ENCODE measurements around the gene PSMD1. TPM values are rescaled to one million over a fixed set of nuclear protein-coding genes. Genes with fewer than 3 reads are reported as not detected.
"Not testable (repeated sequence)": the region's sequence is repeated elsewhere in the genome, so short reads cannot be mapped to it uniquely, and the experiment has no call there.

PSMD1 gene
- total RNA-seq, 1 experiment from 2014 or later, result 92.1 TPM

- Histone ChIP-seq H3K27ac (ENCODE audit: low read length) (no peak overlapping the region), H3K4me3 (ENCODE audit: low read length) (no peak overlapping the region), H3K36me3 (ENCODE audit: insufficient read depth, low read length) (no peaks in the 10 kb centered on the region), H3K4me1 (ENCODE audit: low read length) (peaks cover 22% of the 10 kb centered on the region), H3K27me3 (ENCODE audit: low read length) (no peaks in the 10 kb centered on the region), H3K4me2 (ENCODE audit: low read depth, low read length, poor library complexity, severe bottlenecking) (no peak overlapping the region), H3K9ac (ENCODE audit: low read length) (no peak overlapping the region), H3K9me3 (ENCODE audit: low read length) (no peaks in the 10 kb centered on the region), H4K20me1 (ENCODE audit: insufficient read depth, low read depth, low read length) (no peaks in the 10 kb centered on the region), H3K9me2 (replicated peaks; ENCODE audit: insufficient read depth, low read length) (no peaks in the 10 kb centered on the region), H3K79me2 (ENCODE audit: low read length) (peaks cover 77% of the 10 kb centered on the region), H2AFZ (ENCODE audit: low read length) (no peak overlapping the region)
- no peak for DNase-seq
These were observed 75.5 kb downstream of the PSMD1 start for GRCh38 chr2:231132129-231132528.

DNA sequence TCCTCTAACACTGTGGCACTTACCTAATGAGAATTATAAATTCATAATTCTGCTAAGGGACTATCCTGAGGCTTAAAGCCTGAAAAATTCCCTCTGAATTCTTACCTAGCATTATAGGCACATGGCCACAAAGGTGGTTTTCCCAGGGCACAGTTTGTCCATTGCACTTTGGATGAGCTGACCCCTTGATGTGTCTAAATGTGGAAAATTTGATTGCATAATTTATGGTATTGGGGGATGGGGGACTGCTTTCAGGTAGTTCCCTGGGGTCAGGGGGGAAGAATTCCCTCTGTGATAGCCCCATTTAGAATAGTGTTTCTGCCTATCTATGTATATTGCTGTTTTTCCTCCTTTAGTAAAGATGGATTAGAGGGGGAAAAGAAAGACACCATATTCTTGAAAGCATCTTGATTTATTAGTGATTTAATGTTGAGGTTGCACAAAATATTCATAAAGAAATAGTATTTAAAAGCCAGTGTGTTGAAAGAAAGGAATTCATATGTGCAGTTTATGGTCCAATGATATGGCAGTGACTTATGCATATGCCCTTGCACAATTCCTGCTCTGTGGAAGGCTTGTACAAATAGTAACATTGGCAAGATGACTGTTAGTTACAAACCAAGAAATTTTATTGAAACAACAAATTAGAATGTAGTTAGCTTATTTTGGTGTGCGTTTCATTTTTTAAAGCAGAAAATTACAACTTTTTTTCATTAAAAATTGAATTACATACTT is 76.9 kb downstream of the PSMD1 start:
- H3K4me1 ChIP-seq (ENCODE audit: low read length), result peaks cover 22% of the 10 kb centered on the region
- no peaks in the 10 kb centered on the region for H3K9me2 ChIP-seq (replicated peaks; ENCODE audit: insufficient read depth, low read length)
- H4K20me1 ChIP-seq (ENCODE audit: insufficient read depth, low read depth, low read length), result no peaks in the 10 kb centered on the region
- no peak overlapping the region for H3K27ac ChIP-seq (ENCODE audit: low read length)
- H3K27me3 ChIP-seq (ENCODE audit: low read length), result no peaks in the 10 kb centered on the region
- no peak overlapping the region for H2AFZ ChIP-seq (ENCODE audit: low read length)
- no peaks in the 10 kb centered on the region for H3K9me3 ChIP-seq (ENCODE audit: low read length)
- no peak overlapping the region for H3K4me2 ChIP-seq (ENCODE audit: low read depth, low read length, poor library complexity, severe bottlenecking)
- H3K36me3 ChIP-seq (ENCODE audit: insufficient read depth, low read length), result peaks cover 1% of the 10 kb centered on the region; the same call in 1 of the 2 replicates
- DNase-seq, result no peak
- no peak overlapping the region for H3K9ac ChIP-seq (ENCODE audit: low read length)
- H3K4me3 ChIP-seq (ENCODE audit: low read length), result no peak overlapping the region
- peaks cover 82% of the 10 kb centered on the region for H3K79me2 ChIP-seq (ENCODE audit: low read length)

DNA sequence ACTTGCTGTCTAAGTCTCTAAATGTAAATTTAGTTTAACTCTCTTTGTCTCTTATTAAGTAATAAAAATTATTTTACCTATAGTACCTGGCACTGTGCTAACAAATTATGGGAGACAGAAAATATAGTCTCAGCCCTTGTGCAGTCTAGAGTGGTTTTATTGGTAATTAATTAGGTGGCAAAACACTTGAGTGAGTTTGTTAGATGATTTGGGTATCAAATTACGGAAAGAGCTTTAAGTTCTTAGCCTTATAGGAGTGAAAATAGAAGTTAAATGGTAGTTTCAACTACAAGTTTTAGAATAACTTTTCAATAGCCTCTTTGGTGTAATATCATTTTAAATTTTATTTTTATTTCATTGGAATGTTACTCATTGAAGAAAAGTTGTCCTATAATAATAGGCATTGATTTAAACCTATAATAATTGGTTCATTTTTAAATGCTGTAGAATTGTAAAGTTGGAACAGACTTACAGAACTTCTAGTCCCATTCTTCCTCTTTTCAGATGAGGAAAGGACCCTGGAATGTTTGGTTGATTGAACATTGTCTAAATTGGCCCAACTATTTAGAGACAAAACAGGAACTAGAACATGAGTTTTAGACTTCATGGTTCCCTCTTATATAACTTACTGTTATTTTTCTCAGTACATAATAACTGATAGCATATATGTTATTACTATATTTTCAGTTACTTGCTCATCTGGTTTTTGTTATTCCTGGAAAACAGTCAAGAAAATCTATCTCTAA is 78.4 kb downstream of the PSMD1 start:
- H3K4me1 ChIP-seq (ENCODE audit: low read length), result peaks cover 22% of the 10 kb centered on the region
- no peak overlapping the region for H2AFZ ChIP-seq (ENCODE audit: low read length)
- H4K20me1 ChIP-seq (ENCODE audit: insufficient read depth, low read depth, low read length), result no peaks in the 10 kb centered on the region
- H3K4me2 ChIP-seq (ENCODE audit: low read depth, low read length, poor library complexity, severe bottlenecking), result peak overlapping the region; percentile 11
- H3K9ac ChIP-seq (ENCODE audit: low read length), result no peak overlapping the region
- H3K79me2 ChIP-seq (ENCODE audit: low read length), result peaks cover 78% of the 10 kb centered on the region
- no peak overlapping the region for H3K4me3 ChIP-seq (ENCODE audit: low read length)
- no peaks in the 10 kb centered on the region for H3K27me3 ChIP-seq (ENCODE audit: low read length)
- no peaks in the 10 kb centered on the region for H3K9me3 ChIP-seq (ENCODE audit: low read length)
- H3K36me3 ChIP-seq (ENCODE audit: insufficient read depth, low read length), result peaks cover 11% of the 10 kb centered on the region; the same call in 1 of the 2 replicates
- no peaks in the 10 kb centered on the region for H3K9me2 ChIP-seq (replicated peaks; ENCODE audit: insufficient read depth, low read length)
- peak overlapping the region; percentile 44 for H3K27ac ChIP-seq (ENCODE audit: low read length)
- no peak for DNase-seq

DNA sequence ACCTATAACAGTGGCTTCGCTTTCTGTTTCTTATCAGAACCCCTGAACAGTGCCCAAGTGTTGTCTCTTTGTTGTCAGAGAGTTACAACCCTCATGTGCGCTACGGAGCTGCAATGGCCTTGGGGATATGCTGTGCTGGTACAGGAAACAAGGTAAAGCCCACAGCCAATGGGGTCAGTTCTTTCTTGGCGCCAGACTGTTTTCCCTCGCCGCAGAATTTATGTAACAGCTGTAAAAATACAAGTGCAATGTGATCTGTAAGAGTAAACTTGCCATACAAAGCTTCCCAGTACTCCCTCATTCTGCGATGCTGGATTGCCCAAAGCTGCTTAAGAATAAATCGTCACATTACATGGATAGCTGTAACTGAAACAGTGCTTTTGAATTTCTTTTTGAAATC is 82.0 kb downstream of the PSMD1 start:
- H3K27ac ChIP-seq (ENCODE audit: low read length), result no peak overlapping the region

DNA sequence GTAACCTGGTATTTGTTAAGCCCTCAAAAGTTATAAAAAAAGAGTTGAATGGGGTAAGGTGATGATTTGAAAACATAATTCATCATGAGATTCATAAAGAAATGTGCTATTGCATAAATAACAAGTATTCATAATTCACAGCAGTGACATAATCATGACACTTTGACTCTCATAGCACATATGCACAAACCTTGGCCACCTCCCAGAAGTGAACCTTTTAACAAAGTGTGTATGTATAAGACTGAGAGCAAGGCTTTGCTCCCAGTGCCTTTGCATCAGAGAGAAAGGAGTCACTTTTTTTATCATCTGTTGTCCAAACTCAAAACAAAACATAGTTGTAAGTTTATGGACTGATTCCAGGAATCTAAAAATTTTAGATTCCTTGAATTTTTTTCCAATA is 83.1 kb downstream of the PSMD1 start:
- peaks cover 11% of the 10 kb centered on the region; the same call in 1 of the 2 replicates for H3K36me3 ChIP-seq (ENCODE audit: insufficient read depth, low read length)
- H3K4me3 ChIP-seq (ENCODE audit: low read length), result no peak overlapping the region
- no peak overlapping the region for H2AFZ ChIP-seq (ENCODE audit: low read length)
- no peaks in the 10 kb centered on the region for H3K27me3 ChIP-seq (ENCODE audit: low read length)
- no peaks in the 10 kb centered on the region for H4K20me1 ChIP-seq (ENCODE audit: insufficient read depth, low read depth, low read length)
- no peak overlapping the region for H3K27ac ChIP-seq (ENCODE audit: low read length)
- H3K4me2 ChIP-seq (ENCODE audit: low read depth, low read length, poor library complexity, severe bottlenecking), result no peak overlapping the region
- peaks cover 41% of the 10 kb centered on the region for H3K79me2 ChIP-seq (ENCODE audit: low read length)
- H3K9me3 ChIP-seq (ENCODE audit: low read length), result no peaks in the 10 kb centered on the region
- no peak for DNase-seq
- H3K9ac ChIP-seq (ENCODE audit: low read length), result no peak overlapping the region
- H3K9me2 ChIP-seq (replicated peaks; ENCODE audit: insufficient read depth, low read length), result no peaks in the 10 kb centered on the region
- H3K4me1 ChIP-seq (ENCODE audit: low read length), result peaks cover 10% of the 10 kb centered on the region

More for the DNA sequence above, 82.0 kb downstream of the PSMD1 start:
- Histone ChIP-seq H3K9me2 (replicated peaks; ENCODE audit: insufficient read depth, low read length) (no peaks in the 10 kb centered on the region), H3K36me3 (ENCODE audit: insufficient read depth, low read length) (peaks cover 11% of the 10 kb centered on the region; the same call in 1 of the 2 replicates), H3K27me3 (ENCODE audit: low read length) (no peaks in the 10 kb centered on the region), H2AFZ (ENCODE audit: low read length) (no peak overlapping the region), H3K79me2 (ENCODE audit: low read length) (peaks cover 52% of the 10 kb centered on the region), H4K20me1 (ENCODE audit: insufficient read depth, low read depth, low read length) (no peaks in the 10 kb centered on the region), H3K4me3 (ENCODE audit: low read length) (no peak overlapping the region), H3K9me3 (ENCODE audit: low read length) (no peaks in the 10 kb centered on the region), H3K4me2 (ENCODE audit: low read depth, low read length, poor library complexity, severe bottlenecking) (no peak overlapping the region), H3K4me1 (ENCODE audit: low read length) (peaks cover 18% of the 10 kb centered on the region), H3K9ac (ENCODE audit: low read length) (no peak overlapping the region)
- DNase-seq, result no peak

DNA sequence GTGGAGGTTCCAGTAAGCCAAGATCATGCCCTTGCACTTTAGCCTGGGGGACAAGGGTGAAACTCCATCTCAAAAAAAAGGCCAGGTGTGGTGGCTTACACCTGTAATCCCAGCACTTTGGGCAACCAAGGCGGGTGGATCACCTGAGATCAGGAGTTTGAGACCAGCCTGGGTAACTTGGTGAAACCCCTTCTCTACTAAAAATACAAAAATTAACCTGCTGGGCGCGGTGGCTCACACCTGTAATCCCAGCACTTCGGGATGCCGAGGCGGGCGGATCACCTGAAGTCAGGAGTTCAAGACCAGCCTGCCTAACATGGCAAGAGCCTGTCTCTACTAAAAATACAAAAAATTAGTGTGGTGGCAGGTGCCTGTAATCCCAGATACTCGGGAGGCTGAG is 84.1 kb downstream of the PSMD1 start:
- not testable (repeated sequence) for H3K4me1 ChIP-seq (ENCODE audit: low read length); DNase-seq; H3K9me2 ChIP-seq (replicated peaks; ENCODE audit: insufficient read depth, low read length); H3K9ac ChIP-seq (ENCODE audit: low read length); H2AFZ ChIP-seq (ENCODE audit: low read length); H3K27ac ChIP-seq (ENCODE audit: low read length); H3K4me2 ChIP-seq (ENCODE audit: low read depth, low read length, poor library complexity, severe bottlenecking); H3K4me3 ChIP-seq (ENCODE audit: low read length); H3K9me3 ChIP-seq (ENCODE audit: low read length); H4K20me1 ChIP-seq (ENCODE audit: insufficient read depth, low read depth, low read length); H3K27me3 ChIP-seq (ENCODE audit: low read length)
- Histone ChIP-seq H3K79me2 (ENCODE audit: low read length) (peaks cover 32% of the 10 kb centered on the region), H3K36me3 (ENCODE audit: insufficient read depth, low read length) (peaks cover 11% of the 10 kb centered on the region; the same call in 1 of the 2 replicates)

- no peaks in the 10 kb centered on the region for H4K20me1 ChIP-seq (ENCODE audit: insufficient read depth, low read depth, low read length)
- H3K9ac ChIP-seq (ENCODE audit: low read length), result no peak overlapping the region
- H2AFZ ChIP-seq (ENCODE audit: low read length), result no peak overlapping the region
- no peaks in the 10 kb centered on the region for H3K9me3 ChIP-seq (ENCODE audit: low read length)
- no peak overlapping the region for H3K4me2 ChIP-seq (ENCODE audit: low read depth, low read length, poor library complexity, severe bottlenecking)
- H3K36me3 ChIP-seq (ENCODE audit: insufficient read depth, low read length), result peaks cover 12% of the 10 kb centered on the region; the same call in 1 of the 2 replicates
- H3K27me3 ChIP-seq (ENCODE audit: low read length), result no peaks in the 10 kb centered on the region
- H3K4me1 ChIP-seq (ENCODE audit: low read length), result no peaks in the 10 kb centered on the region
- H3K4me3 ChIP-seq (ENCODE audit: low read length), result no peak overlapping the region
- H3K9me2 ChIP-seq (replicated peaks; ENCODE audit: insufficient read depth, low read length), result no peaks in the 10 kb centered on the region
- no peak for DNase-seq
- no peak overlapping the region for H3K27ac ChIP-seq (ENCODE audit: low read length)
- H3K79me2 ChIP-seq (ENCODE audit: low read length), result peaks cover under 1% of the 10 kb centered on the region
These were observed 88.2 kb downstream of the PSMD1 start for GRCh38 chr2:231144896-231145295.

DNA sequence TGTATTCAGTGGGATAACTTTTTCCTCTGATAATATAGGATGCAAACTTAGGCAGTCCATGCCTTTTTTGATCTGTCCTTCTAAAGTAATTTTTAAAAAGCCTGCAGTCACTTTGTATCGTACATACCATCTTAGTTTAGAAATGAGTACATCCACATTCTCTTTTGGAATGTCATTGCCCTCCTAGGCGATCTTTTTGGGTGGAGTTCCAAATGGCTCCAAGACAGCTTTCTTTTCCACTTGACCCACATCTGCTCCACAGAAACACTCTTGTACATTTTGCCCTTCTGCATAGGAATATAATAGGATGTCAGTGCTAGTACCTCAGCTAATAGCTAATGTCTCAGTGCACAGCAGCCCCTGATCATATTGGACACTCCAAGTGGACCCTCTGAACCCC is 90.0 kb downstream of the PSMD1 start:
- Histone ChIP-seq H3K4me2 (ENCODE audit: low read depth, low read length, poor library complexity, severe bottlenecking) (no peak overlapping the region), H2AFZ (ENCODE audit: low read length) (no peak overlapping the region), H3K4me3 (ENCODE audit: low read length) (no peak overlapping the region), H3K4me1 (ENCODE audit: low read length) (peaks cover 11% of the 10 kb centered on the region), H3K27ac (ENCODE audit: low read length) (no peak overlapping the region), H3K9me3 (ENCODE audit: low read length) (no peaks in the 10 kb centered on the region), H3K9ac (ENCODE audit: low read length) (no peak overlapping the region), H3K27me3 (ENCODE audit: low read length) (no peaks in the 10 kb centered on the region), H4K20me1 (ENCODE audit: insufficient read depth, low read depth, low read length) (no peaks in the 10 kb centered on the region), H3K79me2 (ENCODE audit: low read length) (peaks cover 6% of the 10 kb centered on the region), H3K9me2 (replicated peaks; ENCODE audit: insufficient read depth, low read length) (no peaks in the 10 kb centered on the region), H3K36me3 (ENCODE audit: insufficient read depth, low read length) (peaks cover 12% of the 10 kb centered on the region; the same call in 1 of the 2 replicates)
- no peak for DNase-seq
